ENCODE measurements around the gene C5orf24. TPM values are rescaled to one million over a fixed set of nuclear protein-coding genes. Genes with fewer than 3 reads are reported as not detected.

C5orf24 gene
- total RNA-seq, 1 experiment from 2014 or later: 22.5 TPM

DNA sequence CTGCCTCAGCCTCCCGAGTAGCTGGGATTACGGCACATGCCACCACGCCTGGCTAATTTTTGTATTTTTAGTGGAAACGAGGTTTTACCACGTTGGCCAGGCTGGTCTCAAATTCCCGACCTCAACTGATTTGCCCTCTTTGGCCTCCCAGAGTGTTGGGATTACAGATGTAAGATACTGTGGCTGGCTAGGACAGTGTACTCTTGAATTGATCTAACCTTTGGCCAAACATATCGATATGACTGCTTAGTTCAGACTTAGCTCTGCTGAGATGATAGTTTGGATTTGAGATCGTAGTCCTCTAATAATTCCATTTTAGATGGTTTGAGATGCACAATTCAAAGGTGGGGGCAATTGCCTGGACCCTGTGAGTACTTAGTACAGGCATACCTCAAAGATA lies 43.6 kb downstream of the C5orf24 start:
- TF ChIP-seq, protein P1, sequence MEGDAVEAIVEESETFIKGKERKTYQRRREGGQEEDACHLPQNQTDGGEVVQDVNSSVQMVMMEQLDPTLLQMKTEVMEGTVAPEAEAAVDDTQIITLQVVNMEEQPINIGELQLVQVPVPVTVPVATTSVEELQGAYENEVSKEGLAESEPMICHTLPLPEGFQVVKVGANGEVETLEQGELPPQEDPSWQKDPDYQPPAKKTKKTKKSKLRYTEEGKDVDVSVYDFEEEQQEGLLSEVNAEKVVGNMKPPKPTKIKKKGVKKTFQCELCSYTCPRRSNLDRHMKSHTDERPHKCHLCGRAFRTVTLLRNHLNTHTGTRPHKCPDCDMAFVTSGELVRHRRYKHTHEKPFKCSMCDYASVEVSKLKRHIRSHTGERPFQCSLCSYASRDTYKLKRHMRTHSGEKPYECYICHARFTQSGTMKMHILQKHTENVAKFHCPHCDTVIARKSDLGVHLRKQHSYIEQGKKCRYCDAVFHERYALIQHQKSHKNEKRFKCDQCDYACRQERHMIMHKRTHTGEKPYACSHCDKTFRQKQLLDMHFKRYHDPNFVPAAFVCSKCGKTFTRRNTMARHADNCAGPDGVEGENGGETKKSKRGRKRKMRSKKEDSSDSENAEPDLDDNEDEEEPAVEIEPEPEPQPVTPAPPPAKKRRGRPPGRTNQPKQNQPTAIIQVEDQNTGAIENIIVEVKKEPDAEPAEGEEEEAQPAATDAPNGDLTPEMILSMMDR (conservative IDR thresholded peaks at IDR 0.05): no peak
- no peak overlapping the region for H2AK5ac ChIP-seq (ENCODE audit: insufficient read length, low read length)
- H2BK15ac ChIP-seq (ENCODE audit: low read depth, low read length): no peak overlapping the region
- Mint-ChIP-seq H3K4me3 (no peak overlapping the region), H3K27me3 (ENCODE audit: low read depth) (no peaks in the 10 kb centered on the region), H3K4me1 (peaks cover 8 to 17% of the 10 kb centered on the region in 2 experiments), H3K27ac (no peak overlapping the region), H3K9me3 (no peaks in the 10 kb centered on the region; a peak in 1 of 5 replicates), H3K36me3 (ENCODE audit: insufficient read depth in 1 of 3, low read depth in 3 of 3) (peaks cover 9 to 13% (median 13%) of the 10 kb centered on the region in 3 experiments; a peak in 6 of 7 replicates)
- H3K14ac ChIP-seq (ENCODE audit: insufficient read depth, low read length): no peak overlapping the region
- H3K23me2 ChIP-seq (ENCODE audit: insufficient read length, low read depth, low read length, poor library complexity, severe bottlenecking): no peaks in the 10 kb centered on the region
- H3K18ac ChIP-seq (ENCODE audit: insufficient read length, low read depth, low read length): no peak overlapping the region
- no peaks in the 10 kb centered on the region for H3K27me3 ChIP-seq (ENCODE audit: insufficient read depth, low read length)
- H3K4me1 ChIP-seq (ENCODE audit: insufficient read depth, low read length): no peaks in the 10 kb centered on the region
- no peak overlapping the region for H3K9ac ChIP-seq (ENCODE audit: extremely low read depth, insufficient read length, low read length)
- H3K23ac ChIP-seq (ENCODE audit: insufficient read length, low read depth, low read length): no peak overlapping the region
- H4K20me1 ChIP-seq (ENCODE audit: control insufficient read depth, insufficient read depth, insufficient read length): no peaks in the 10 kb centered on the region
- H2AFZ ChIP-seq (ENCODE audit: low read length): no peak overlapping the region
- H3K79me1 ChIP-seq (ENCODE audit: insufficient read depth, low read depth, low read length, poor library complexity, severe bottlenecking): no peaks in the 10 kb centered on the region
- H2BK20ac ChIP-seq (ENCODE audit: low read depth, low read length, poor library complexity, severe bottlenecking): no peak overlapping the region
- H3K4me2 ChIP-seq (ENCODE audit: insufficient read depth, insufficient read length, low read length): no peak overlapping the region
- no peaks in the 10 kb centered on the region for H3K79me2 ChIP-seq (ENCODE audit: insufficient read depth, low read length)
- no peak overlapping the region for H2BK12ac ChIP-seq (ENCODE audit: insufficient read length, low read depth, low read length)
- H4K91ac ChIP-seq (ENCODE audit: insufficient read length, low read depth, low read length): no peak overlapping the region
- H4K5ac ChIP-seq (ENCODE audit: insufficient read length, low read depth, low read length): no peak overlapping the region
- H4K8ac ChIP-seq (replicated peaks; ENCODE audit: insufficient read length, low read depth, low read length): no peak overlapping the region
- DNase-seq: no peak
- H3K27ac ChIP-seq (ENCODE audit: insufficient read length, low read depth, low read length): no peak overlapping the region
- H3T11ph ChIP-seq (ENCODE audit: low read length): no peak overlapping the region
- H2BK120ac ChIP-seq (ENCODE audit: low read depth, low read length, poor library complexity, severe bottlenecking): no peak overlapping the region
- no CpG with 5 or more reads among the region's 8 CpGs for WGBS (ENCODE audit: extremely low coverage, insufficient read length, low lambda C conversion rate)
- no peaks in the 10 kb centered on the region for H3K9me3 ChIP-seq (ENCODE audit: control insufficient read depth, low read depth, low read length)
- H2BK5ac ChIP-seq (ENCODE audit: insufficient read length, low read length): no peak overlapping the region
- H3K4ac ChIP-seq (ENCODE audit: low read depth, low read length): no peak overlapping the region
- no peak overlapping the region for H3K56ac ChIP-seq (ENCODE audit: insufficient read length, low read depth, low read length)

All from H9 (cell line).